ENCODE results near the gene CSRP1. TPM values are rescaled to one million over a fixed set of nuclear protein-coding genes. Genes with fewer than 3 reads are reported as not detected.

The CSRP1 gene
- total and polyA plus RNA-seq, 2 donors (not counting 1 experiment from before 2014, with no cell fraction given), result 23.8 to 36.7 TPM

GRCh38 chr1:201530741-201531531, 24.0 kb upstream of the CSRP1 start:
- H3K4me2 ChIP-seq (replicated peaks; ENCODE audit: low read depth, low read length, poor library complexity, severe bottlenecking), result no peak overlapping the region
- no peak for TF ChIP-seq EZH2 (IDR thresholded peaks at IDR 0.05; ENCODE audit: borderline replicate concordance, insufficient read depth, low read depth, low read length, poor library complexity, severe bottlenecking)
- TF ChIP-seq, protein P1, sequence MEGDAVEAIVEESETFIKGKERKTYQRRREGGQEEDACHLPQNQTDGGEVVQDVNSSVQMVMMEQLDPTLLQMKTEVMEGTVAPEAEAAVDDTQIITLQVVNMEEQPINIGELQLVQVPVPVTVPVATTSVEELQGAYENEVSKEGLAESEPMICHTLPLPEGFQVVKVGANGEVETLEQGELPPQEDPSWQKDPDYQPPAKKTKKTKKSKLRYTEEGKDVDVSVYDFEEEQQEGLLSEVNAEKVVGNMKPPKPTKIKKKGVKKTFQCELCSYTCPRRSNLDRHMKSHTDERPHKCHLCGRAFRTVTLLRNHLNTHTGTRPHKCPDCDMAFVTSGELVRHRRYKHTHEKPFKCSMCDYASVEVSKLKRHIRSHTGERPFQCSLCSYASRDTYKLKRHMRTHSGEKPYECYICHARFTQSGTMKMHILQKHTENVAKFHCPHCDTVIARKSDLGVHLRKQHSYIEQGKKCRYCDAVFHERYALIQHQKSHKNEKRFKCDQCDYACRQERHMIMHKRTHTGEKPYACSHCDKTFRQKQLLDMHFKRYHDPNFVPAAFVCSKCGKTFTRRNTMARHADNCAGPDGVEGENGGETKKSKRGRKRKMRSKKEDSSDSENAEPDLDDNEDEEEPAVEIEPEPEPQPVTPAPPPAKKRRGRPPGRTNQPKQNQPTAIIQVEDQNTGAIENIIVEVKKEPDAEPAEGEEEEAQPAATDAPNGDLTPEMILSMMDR (IDR thresholded peaks at IDR 0.05), result no peak
- H3K27me3 Mint-ChIP-seq, result no peaks in the 10 kb centered on the region
- H2AFZ ChIP-seq (ENCODE audit: insufficient read depth, low read depth, low read length, poor library complexity, severe bottlenecking), result no peak overlapping the region
- no peak overlapping the region for H3K27ac Mint-ChIP-seq
- no peaks in the 10 kb centered on the region for H3K79me2 ChIP-seq (ENCODE audit: control insufficient read depth, insufficient read depth, low read length)
- H3K27me3 ChIP-seq (replicated peaks in 1 of 4; ENCODE audit: control extremely low read depth in 1 of 4, control insufficient read depth in 3 of 4, insufficient read depth in 4 of 4, low read length in 3 of 4), result peaks cover 0 to 4% (median 2%) of the 10 kb centered on the region in 4 experiments
- DNase-seq (peak; percentile 33), ATAC-seq (ENCODE audit: low read depth) (peak; percentile 43)
- intact Hi-C loops (cut with micrococcal nuclease), result no loop called here
- no peaks in the 10 kb centered on the region for H3K9me3 Mint-ChIP-seq (ENCODE audit: insufficient read depth)
- H4K20me1 ChIP-seq (ENCODE audit: control insufficient read depth, insufficient read depth, low read length, poor library complexity, severe bottlenecking), result no peaks in the 10 kb centered on the region
- H3K4me3 ChIP-seq (ENCODE audit: control extremely low read depth in 1 of 5, extremely low read depth in 1 of 5, insufficient read depth in 1 of 5, low read depth in 2 of 5, low read length in 4 of 5), result no peak overlapping the region
- H3K4me1 Mint-ChIP-seq, result peaks cover 1% of the 10 kb centered on the region
- POLR2A ChIA-PET, result no interaction called here
- no peaks in the 10 kb centered on the region for H3K36me3 ChIP-seq (replicated peaks in 1 of 2; ENCODE audit: control extremely low read depth in 1 of 2, control insufficient read depth in 1 of 2, extremely low read depth in 1 of 2, insufficient read depth in 2 of 2, low read length in 1 of 2)
- no peak overlapping the region for H3K4me3 Mint-ChIP-seq
- CTCF ChIA-PET, result interaction anchor here (0.6 to 2.0 kb wide), 8 partner anchors 9 to 287 kb away, joined by 3 to 7 read pairs (median 3); no protein-coding TSS in a partner anchor
- no peaks in the 10 kb centered on the region for H3K4me1 ChIP-seq (ENCODE audit: control insufficient read depth in 2 of 2, insufficient read depth in 2 of 2, low read length in 2 of 2)
- 57% methylated on average over 24 of the region's 26 CpGs for WGBS (ENCODE audit: insufficient coverage)
- peaks cover 0 to 3% (median 0%) of the 10 kb centered on the region in 3 donors for H3K9me3 ChIP-seq (ENCODE audit: control extremely low read depth in 1 of 3, control insufficient read depth in 2 of 3, insufficient read depth in 1 of 3, low read length in 2 of 3)
- no peak overlapping the region for H3K27ac ChIP-seq (ENCODE audit: low read length in 2 of 2)
- H3K9ac ChIP-seq (ENCODE audit: low read length), result no peak overlapping the region

DNA sequence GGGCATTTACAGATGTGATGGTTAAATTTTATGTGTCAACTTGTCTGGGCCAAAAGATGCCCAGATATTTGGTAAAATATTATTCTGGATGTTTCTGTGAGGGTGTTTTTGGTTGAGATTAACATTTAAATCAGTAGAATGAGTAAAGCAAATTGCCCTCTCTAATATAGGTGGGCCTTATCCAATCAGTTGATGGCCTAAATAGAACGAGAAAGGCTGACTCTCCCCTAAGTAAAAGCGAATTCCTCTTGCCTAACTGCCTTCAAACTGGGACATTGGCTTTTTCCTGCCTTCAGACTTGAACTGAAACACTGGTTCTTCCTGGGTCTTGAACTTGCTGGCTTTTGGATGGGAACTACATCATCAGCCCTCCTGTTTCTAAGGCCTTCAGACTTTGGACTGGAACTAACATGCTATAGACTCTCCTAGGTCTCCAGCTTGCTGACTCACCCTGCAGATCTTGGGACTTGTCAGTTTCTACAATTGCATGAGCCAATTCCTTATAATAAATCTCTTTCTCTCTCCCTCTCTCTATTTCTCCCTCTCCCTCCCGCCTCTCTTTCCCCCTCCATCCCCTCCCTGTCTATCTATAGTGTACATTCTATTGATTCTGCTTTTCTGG, 21.8 kb upstream of the CSRP1 start:
- no peak overlapping the region for H2AFZ ChIP-seq (ENCODE audit: insufficient read depth, low read depth, low read length, poor library complexity, severe bottlenecking)
- Mint-ChIP-seq H3K27ac (no peak overlapping the region), H3K9me3 (ENCODE audit: insufficient read depth) (no peaks in the 10 kb centered on the region), H3K4me1 (no peaks in the 10 kb centered on the region), H3K27me3 (no peaks in the 10 kb centered on the region), H3K4me3 (no peak overlapping the region)
- no peaks in the 10 kb centered on the region for H4K20me1 ChIP-seq (ENCODE audit: control insufficient read depth, insufficient read depth, low read length, poor library complexity, severe bottlenecking)
- H3K27ac ChIP-seq (ENCODE audit: low read length in 2 of 2), result no peak overlapping the region
- H3K4me1 ChIP-seq (ENCODE audit: control insufficient read depth in 2 of 2, insufficient read depth in 2 of 2, low read length in 2 of 2), result no peaks in the 10 kb centered on the region
- TF ChIP-seq EZH2 (IDR thresholded peaks at IDR 0.05; ENCODE audit: borderline replicate concordance, insufficient read depth, low read depth, low read length, poor library complexity, severe bottlenecking), result no peak
- TF ChIP-seq, protein P1 (IDR thresholded peaks at IDR 0.05), result no peak
- ChIA-PET CTCF (interaction anchor here (0.7 to 0.8 kb wide), 2 partner anchors 46 to 96 kb away, joined by 3 read pairs; no protein-coding TSS in a partner anchor), POLR2A (no interaction called here)
- no peaks in the 10 kb centered on the region for H3K36me3 ChIP-seq (replicated peaks in 1 of 2; ENCODE audit: control extremely low read depth in 1 of 2, control insufficient read depth in 1 of 2, extremely low read depth in 1 of 2, insufficient read depth in 2 of 2, low read length in 1 of 2)
- H3K9me3 ChIP-seq (ENCODE audit: control extremely low read depth in 1 of 3, control insufficient read depth in 2 of 3, insufficient read depth in 1 of 3, low read length in 2 of 3), result peaks cover 0 to 10% (median 0%) of the 10 kb centered on the region in 3 donors
- DNase-seq (no peak), ATAC-seq (ENCODE audit: low read depth) (no peak)
- no peak overlapping the region for H3K9ac ChIP-seq (ENCODE audit: low read length)
- no peaks in the 10 kb centered on the region for H3K79me2 ChIP-seq (ENCODE audit: control insufficient read depth, insufficient read depth, low read length)
- no peak overlapping the region for H3K4me3 ChIP-seq (ENCODE audit: control extremely low read depth in 1 of 5, extremely low read depth in 1 of 5, insufficient read depth in 1 of 5, low read depth in 2 of 5, low read length in 4 of 5)
- H3K27me3 ChIP-seq (replicated peaks in 1 of 4; ENCODE audit: control extremely low read depth in 1 of 4, control insufficient read depth in 3 of 4, insufficient read depth in 4 of 4, low read length in 3 of 4), result no peaks in the 10 kb centered on the region
- no peak overlapping the region for H3K4me2 ChIP-seq (replicated peaks; ENCODE audit: low read depth, low read length, poor library complexity, severe bottlenecking)
- intact Hi-C loops (cut with micrococcal nuclease), result no loop called here
- 94% methylated on average over 2 of the region's 3 CpGs for WGBS (ENCODE audit: insufficient coverage)
